HCT116 (cell line): ENCODE results near the gene HMGB2.

Experiments
- CTCF ChIP-seq, 3 experiments: fragments of 200-600 bp in 1 of 3; sonication (generic) in 1 of 3; IDR thresholded peaks in 2 of 3; conservative IDR thresholded peaks in 1 of 3; 2 replicates each; pipeline ENCODE4 v1.5.1; 2012 to 2017; ENCODE audit warnings: low read depth in 2 of 3, low read length in 2 of 3, antibody characterized with exemption in 1 of 3, borderline replicate concordance in 1 of 3, control low read depth in 1 of 3, mild to moderate bottlenecking in 1 of 3, mixed read lengths in 1 of 3, mixed run types in 1 of 3, moderate library complexity in 1 of 3; ENCODE audit not compliant: insufficient read depth in 1 of 3
- EZH2 ChIP-seq: fragments of 200-600 bp; sonication (generic); IDR thresholded peaks from 2 replicates; pipeline ENCODE4 v1.6.1; 2017; ENCODE audit warnings: antibody characterized with exemption, mixed run types
- JUND ChIP-seq: IDR thresholded peaks from 2 replicates; pipeline ENCODE4 v1.6.1; 2012
- MAX ChIP-seq: IDR thresholded peaks from 2 replicates; pipeline ENCODE4 v1.6.1; 2012
- POLR2A ChIP-seq: IDR thresholded peaks from 2 replicates; pipeline ENCODE4 v1.7.0; 2011; ENCODE audit warnings: borderline replicate concordance; ENCODE audit not compliant: insufficient read depth, insufficient read length; ENCODE audit errors: extremely low read depth
- REST ChIP-seq: IDR thresholded peaks from 2 replicates; pipeline ENCODE4 v1.6.1; 2012; ENCODE audit warnings: low read depth
- YY1 ChIP-seq: IDR thresholded peaks from 2 replicates; pipeline ENCODE4 v1.6.1; 2011; ENCODE audit warnings: low read length, low read depth, moderate library complexity, mild to moderate bottlenecking; ENCODE audit not compliant: insufficient replicate concordance; ENCODE audit errors: extremely low read depth

- TF ChIP-seq MAX, result no peak
- no peak for TF ChIP-seq CTCF (IDR thresholded peaks at IDR 0.05 in 2 of 3, conservative IDR thresholded peaks at IDR 0.05 in 1 of 3; ENCODE audit: borderline replicate concordance in 1 of 3, insufficient read depth in 1 of 3, low read depth in 2 of 3, low read length in 2 of 3)
- TF ChIP-seq EZH2, result no peak
- no peak for TF ChIP-seq JUND
- TF ChIP-seq REST, result no peak
- no peak for TF ChIP-seq YY1
- no peak for TF ChIP-seq POLR2A
Measured at GRCh38 chr4:173380987-173381386, 46.8 kb upstream of the HMGB2 start.
